Fibroblast of skin of scalp (primary cell): Measurements from ENCODE around the gene MYBL2. TPM values are rescaled to one million over a fixed set of nuclear protein-coding genes. Genes with fewer than 3 reads are reported as not detected.
"Not testable (repeated sequence)": the region's sequence is repeated elsewhere in the genome, so short reads cannot be mapped to it uniquely, and the experiment has no call there.

Experiments used
- DNase-seq: peaks from one replicate; pipeline ENCODE4 v3.0.0-alpha.2; 2013
- polyA plus RNA-seq, 2 experiments: library from polyadenylated mRNA; unstranded; fragments of 120-200 nt; gene quantifications; one replicate each; pipeline ENCODE4 v1.2.1, GENCODE V29; 2013; ENCODE audit not compliant: insufficient read length in 2 of 2

MYBL2 gene
- polyA plus RNA-seq (2013, experiment 1 of 2; ENCODE audit: insufficient read length): 48.9 TPM
- 42.2 TPM for polyA plus RNA-seq (2013, experiment 2 of 2; ENCODE audit: insufficient read length)

- peak; percentile 65 for DNase-seq
These were observed at the start of gene MYBL2 for GRCh38 chr20:43666376-43667328. TSS of gene MYBL2 (plus strand) at chr20:43667114. CDS start at chr20:43667284, 170 bp downstream.

GRCh38 chr20:43631598-43631997 lies 35.3 kb upstream of the MYBL2 start:
- no peak for DNase-seq

- DNase-seq: no peak
These were observed 30.5 kb upstream of the MYBL2 start for GRCh38 chr20:43636429-43636828.

GRCh38 chr20:43642548-43642947 lies 24.4 kb upstream of the MYBL2 start:
- DNase-seq: no peak

- DNase-seq: no peak
These were observed 15.9 kb upstream of the MYBL2 start for GRCh38 chr20:43650997-43651525.

- DNase-seq: not testable (repeated sequence)
These were observed 15.2 kb upstream of the MYBL2 start for GRCh38 chr20:43651650-43652184.

GRCh38 chr20:43653966-43654365 lies 12.9 kb upstream of the MYBL2 start:
- no peak for DNase-seq

GRCh38 chr20:43655176-43655575 lies 11.7 kb upstream of the MYBL2 start:
- not testable (repeated sequence) for DNase-seq

GRCh38 chr20:43655937-43656336 lies 11.0 kb upstream of the MYBL2 start:
- no peak for DNase-seq

GRCh38 chr20:43658069-43658722 lies 8.7 kb upstream of the MYBL2 start:
- DNase-seq: peak; percentile 34

GRCh38 chr20:43658723-43659419 lies 8.0 kb upstream of the MYBL2 start:
- DNase-seq: no peak

GRCh38 chr20:43662943-43663655 lies 3.8 kb upstream of the MYBL2 start:
- DNase-seq: no peak

GRCh38 chr20:43665466-43666176 lies 1.3 kb upstream of the MYBL2 start:
- DNase-seq: no peak

GRCh38 chr20:43667341-43668132 lies 623 bp downstream of the MYBL2 start:
- DNase-seq: peak; percentile 30

GRCh38 chr20:43669332-43669731 lies 2.4 kb downstream of the MYBL2 start:
- DNase-seq: no peak

GRCh38 chr20:43670423-43670822 lies 3.5 kb downstream of the MYBL2 start:
- DNase-seq: no peak

GRCh38 chr20:43676368-43676767 lies 9.5 kb downstream of the MYBL2 start:
- DNase-seq: no peak

- no peak for DNase-seq
These were observed 14.1 kb downstream of the MYBL2 start for GRCh38 chr20:43680981-43681380.

GRCh38 chr20:43681468-43681942 lies 14.6 kb downstream of the MYBL2 start:
- no peak for DNase-seq

GRCh38 chr20:43681991-43682410 lies 15.1 kb downstream of the MYBL2 start:
- no peak for DNase-seq
